Ovary (tissue), 3 donors: ENCODE data around the gene VAC14.

Experiments
- POLR2A ChIP-seq: fragments of 450-650 bp; IDR thresholded peaks from one replicate; pipeline ENCODE4 v1.6.1; 2017; ENCODE audit warnings: antibody characterized with exemption, mild to moderate bottlenecking, moderate library complexity
- TF ChIP-seq, protein P1 (sequence below), 3 donors: fragments of 450-650 bp in 2 of 3; fragments of 200-600 bp in 1 of 3; IDR thresholded peaks; one replicate each; pipeline versions ENCODE4 v1.5.1 to v1.8.0; 2016 to 2022; ENCODE audit warnings: antibody characterized with exemption in 3 of 3, mild to moderate bottlenecking in 1 of 3
- donor health status: DM: no; HTN: no; CAD: no.

DNA sequence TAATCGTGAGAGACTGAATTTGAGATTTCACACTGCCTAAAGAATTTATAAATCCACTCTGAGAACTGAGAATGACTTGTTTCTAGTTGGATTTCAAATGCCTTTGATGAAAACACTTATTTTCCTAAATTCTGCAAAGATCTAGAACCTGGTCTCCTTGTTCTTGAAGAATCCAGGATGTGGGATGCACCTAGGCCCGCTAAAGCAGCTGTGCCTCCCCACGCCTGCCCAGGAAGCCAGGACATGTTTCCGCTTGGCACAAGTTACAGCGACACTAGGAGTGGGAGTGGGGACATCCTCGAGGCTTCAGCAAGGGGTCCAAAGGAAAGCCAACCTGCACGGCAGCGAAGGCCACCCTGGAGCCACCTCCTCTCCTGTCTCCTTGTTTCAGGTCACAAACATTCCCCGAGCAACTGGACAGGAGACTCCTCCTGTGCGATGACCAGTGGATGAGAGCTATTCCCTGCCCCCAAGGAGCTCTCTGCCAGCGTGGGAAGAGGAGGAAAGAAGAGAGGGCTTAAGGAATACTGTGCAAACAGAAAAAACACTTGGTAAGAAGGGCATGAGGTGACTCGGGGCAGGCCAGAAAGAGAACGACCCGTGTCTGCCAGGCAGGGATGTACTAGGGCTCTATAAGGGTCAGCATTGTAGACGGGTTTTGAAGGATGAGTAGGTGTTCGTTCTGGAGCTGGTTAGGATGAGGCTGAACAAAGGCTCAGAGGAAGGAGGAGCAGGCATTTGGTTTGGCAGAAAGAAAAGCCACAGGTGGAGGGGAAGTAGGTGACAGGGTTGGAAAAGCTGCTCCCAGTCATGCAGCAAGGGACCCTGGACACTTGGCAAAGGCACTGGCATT is 11.1 kb downstream of the VAC14 start:
- TF ChIP-seq, protein P1, sequence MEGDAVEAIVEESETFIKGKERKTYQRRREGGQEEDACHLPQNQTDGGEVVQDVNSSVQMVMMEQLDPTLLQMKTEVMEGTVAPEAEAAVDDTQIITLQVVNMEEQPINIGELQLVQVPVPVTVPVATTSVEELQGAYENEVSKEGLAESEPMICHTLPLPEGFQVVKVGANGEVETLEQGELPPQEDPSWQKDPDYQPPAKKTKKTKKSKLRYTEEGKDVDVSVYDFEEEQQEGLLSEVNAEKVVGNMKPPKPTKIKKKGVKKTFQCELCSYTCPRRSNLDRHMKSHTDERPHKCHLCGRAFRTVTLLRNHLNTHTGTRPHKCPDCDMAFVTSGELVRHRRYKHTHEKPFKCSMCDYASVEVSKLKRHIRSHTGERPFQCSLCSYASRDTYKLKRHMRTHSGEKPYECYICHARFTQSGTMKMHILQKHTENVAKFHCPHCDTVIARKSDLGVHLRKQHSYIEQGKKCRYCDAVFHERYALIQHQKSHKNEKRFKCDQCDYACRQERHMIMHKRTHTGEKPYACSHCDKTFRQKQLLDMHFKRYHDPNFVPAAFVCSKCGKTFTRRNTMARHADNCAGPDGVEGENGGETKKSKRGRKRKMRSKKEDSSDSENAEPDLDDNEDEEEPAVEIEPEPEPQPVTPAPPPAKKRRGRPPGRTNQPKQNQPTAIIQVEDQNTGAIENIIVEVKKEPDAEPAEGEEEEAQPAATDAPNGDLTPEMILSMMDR (IDR thresholded peaks at IDR 0.05) = no peak
- no peak for TF ChIP-seq POLR2A
